Uterus (tissue), 2 donors: Measurements from ENCODE around the gene SPATA16.

Source experiments
- POLR2A ChIP-seq, 2 donors: fragments of 450-650 bp; IDR thresholded peaks; one replicate each; pipeline ENCODE4 v1.6.1; 2016; ENCODE audit warnings: antibody characterized with exemption in 2 of 2, mild to moderate bottlenecking in 1 of 2, moderate library complexity in 1 of 2
- TF ChIP-seq, protein P1 (sequence below), 4 experiments: fragments of 200-600 bp in 2 of 4; fragments of 450-650 bp in 2 of 4; sonication (generic) in 2 of 4; IDR thresholded peaks; one replicate each; pipeline ENCODE4 v1.5.1; 2016 to 2019; ENCODE audit warnings: antibody characterized with exemption in 4 of 4, mild to moderate bottlenecking in 2 of 4, moderate library complexity in 1 of 4

DNA sequence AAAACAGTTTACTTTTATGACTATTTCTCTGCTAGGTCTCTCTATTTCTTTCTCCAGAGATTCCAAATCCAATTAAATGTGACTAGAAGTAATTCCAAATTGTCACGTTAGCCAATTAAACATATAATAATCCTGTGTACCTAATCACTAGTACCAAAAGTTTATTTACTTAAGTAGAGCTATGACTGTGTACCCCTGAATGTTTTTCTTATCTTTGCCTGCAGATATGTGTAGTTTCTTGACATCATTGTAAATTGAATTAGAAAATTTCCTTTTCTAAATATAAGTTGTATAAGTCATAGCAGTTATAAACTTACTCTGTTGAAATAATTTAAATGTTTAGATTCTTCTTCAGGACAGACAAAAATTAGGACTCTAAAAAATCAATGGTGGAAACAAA is 163.3 kb downstream of the SPATA16 start:
- TF ChIP-seq, protein P1, sequence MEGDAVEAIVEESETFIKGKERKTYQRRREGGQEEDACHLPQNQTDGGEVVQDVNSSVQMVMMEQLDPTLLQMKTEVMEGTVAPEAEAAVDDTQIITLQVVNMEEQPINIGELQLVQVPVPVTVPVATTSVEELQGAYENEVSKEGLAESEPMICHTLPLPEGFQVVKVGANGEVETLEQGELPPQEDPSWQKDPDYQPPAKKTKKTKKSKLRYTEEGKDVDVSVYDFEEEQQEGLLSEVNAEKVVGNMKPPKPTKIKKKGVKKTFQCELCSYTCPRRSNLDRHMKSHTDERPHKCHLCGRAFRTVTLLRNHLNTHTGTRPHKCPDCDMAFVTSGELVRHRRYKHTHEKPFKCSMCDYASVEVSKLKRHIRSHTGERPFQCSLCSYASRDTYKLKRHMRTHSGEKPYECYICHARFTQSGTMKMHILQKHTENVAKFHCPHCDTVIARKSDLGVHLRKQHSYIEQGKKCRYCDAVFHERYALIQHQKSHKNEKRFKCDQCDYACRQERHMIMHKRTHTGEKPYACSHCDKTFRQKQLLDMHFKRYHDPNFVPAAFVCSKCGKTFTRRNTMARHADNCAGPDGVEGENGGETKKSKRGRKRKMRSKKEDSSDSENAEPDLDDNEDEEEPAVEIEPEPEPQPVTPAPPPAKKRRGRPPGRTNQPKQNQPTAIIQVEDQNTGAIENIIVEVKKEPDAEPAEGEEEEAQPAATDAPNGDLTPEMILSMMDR (IDR thresholded peaks at IDR 0.05), result no peak
- no peak for TF ChIP-seq POLR2A (IDR thresholded peaks at IDR 0.05)
